Measurements from ENCODE around the gene PRKCZ.

The PRKCZ gene

DNA sequence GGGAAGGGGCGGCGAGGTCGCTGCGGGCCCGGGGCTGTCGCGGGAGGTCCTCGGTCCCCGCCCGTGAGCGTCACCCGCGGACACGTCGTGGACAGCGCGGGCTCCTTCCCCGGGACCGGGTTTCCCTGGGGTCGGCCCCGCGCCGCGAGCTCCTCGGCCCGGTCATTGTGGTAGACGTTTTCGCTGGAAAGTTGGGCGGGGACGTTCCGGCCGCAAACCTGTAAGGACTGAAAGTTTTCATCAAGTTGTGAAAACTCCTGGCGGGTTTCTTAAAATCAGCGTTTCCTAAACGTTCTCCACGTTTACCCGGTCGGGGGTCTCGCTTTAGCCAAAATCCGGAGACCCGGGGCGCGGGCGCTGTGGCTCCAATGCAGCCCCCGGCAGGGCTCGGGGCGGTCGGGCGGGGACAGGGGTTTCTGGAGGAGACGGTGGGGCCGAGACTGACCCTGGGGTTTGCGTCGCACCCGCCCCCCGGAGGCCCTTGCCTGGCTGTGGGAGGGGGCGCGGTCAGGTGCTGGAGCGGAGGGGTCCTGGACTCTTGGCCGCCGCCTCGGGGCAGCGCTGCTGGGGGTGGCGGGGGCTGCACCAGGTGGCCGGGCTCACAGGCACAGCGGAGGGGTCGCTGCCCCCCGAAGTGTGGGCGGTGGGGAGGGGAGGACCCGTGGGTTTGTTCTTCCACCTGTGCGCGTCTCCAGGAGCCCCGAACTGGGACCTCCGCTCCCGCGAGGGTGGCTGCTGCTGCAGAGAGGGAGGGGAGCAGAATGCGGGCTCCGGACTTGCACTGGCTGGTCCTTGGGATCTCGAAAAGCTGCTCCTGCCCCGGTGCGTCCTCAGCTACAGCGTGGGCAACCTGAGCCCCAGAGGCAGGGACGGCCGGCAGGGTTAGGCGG is 827 bp downstream of the PRKCZ start:
- DNase-seq (ENCODE audit: low read depth) = no peak

DNA sequence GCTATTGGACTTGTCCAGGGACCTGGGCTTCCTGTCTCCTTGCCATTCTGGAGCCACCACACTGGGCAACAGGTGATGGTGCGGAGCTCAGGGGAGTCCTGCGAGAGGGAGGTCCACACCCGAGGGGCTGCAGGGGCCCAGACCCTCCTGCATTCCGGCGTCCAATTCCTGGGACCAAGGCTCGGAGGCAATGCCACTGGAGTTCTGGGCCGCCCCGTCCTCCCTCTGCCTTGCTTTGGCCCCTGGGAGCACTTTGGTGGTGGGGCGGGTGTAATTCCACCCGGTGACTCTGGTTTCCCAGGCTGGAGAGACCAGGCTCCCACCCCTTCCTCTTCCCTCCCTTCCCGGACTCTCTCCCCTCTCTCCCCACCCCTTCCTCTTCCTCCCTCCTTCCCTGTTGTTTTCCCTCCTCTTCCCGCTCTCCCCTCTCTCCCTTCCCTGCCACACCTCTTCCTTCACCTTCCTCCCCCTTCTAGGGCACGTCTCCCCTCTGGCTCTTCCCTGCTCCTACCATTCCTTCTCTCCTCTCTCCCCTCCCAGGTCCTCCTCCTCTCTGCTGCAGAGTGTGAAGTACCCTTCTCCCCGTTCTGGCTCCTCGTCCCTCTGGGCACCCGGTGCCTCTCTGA is 2.0 kb downstream of the PRKCZ start:
- TF ChIP-seq, protein P1, sequence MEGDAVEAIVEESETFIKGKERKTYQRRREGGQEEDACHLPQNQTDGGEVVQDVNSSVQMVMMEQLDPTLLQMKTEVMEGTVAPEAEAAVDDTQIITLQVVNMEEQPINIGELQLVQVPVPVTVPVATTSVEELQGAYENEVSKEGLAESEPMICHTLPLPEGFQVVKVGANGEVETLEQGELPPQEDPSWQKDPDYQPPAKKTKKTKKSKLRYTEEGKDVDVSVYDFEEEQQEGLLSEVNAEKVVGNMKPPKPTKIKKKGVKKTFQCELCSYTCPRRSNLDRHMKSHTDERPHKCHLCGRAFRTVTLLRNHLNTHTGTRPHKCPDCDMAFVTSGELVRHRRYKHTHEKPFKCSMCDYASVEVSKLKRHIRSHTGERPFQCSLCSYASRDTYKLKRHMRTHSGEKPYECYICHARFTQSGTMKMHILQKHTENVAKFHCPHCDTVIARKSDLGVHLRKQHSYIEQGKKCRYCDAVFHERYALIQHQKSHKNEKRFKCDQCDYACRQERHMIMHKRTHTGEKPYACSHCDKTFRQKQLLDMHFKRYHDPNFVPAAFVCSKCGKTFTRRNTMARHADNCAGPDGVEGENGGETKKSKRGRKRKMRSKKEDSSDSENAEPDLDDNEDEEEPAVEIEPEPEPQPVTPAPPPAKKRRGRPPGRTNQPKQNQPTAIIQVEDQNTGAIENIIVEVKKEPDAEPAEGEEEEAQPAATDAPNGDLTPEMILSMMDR (IDR thresholded peaks at IDR 0.05; ENCODE audit: low read length, missing control alignments) = no peak
- H3K4me3 ChIP-seq (replicated peaks; ENCODE audit: low read depth, low read length) = no peak overlapping the region

More for the DNA sequence above, 827 bp downstream of the PRKCZ start:
- no peak overlapping the region for H3K4me3 ChIP-seq (replicated peaks; ENCODE audit: low read depth, low read length)
- TF ChIP-seq, protein P1 (IDR thresholded peaks at IDR 0.05; ENCODE audit: low read length, missing control alignments) = no peak

DNA sequence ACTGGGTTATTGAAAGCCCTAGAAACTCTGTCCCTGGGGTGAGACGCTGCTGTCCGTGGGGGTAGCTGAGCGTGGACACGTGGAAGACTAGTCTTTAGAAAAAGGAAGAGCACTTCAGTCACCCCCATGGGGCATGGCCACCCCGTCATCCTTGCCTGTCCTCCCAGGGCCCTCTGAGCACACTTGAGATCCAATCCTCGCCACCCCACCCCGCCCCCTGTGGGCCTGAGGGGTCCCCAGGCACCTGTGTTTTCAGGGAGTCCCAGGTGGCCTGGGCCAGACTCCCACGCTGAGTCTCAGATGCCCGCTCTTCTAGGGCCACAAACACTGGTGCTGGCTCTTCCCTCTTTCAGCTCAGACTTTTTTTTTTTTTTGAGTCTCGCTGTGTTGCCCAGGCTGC is 2.5 kb downstream of the PRKCZ start:
- no peak overlapping the region for H3K4me3 ChIP-seq (replicated peaks; ENCODE audit: low read depth, low read length)
- TF ChIP-seq, protein P1 (IDR thresholded peaks at IDR 0.05; ENCODE audit: low read length, missing control alignments) = no peak
- DNase-seq (ENCODE audit: low read depth) = no peak

More for the DNA sequence above, 2.0 kb downstream of the PRKCZ start:
- no peak for DNase-seq (ENCODE audit: low read depth)

DNA sequence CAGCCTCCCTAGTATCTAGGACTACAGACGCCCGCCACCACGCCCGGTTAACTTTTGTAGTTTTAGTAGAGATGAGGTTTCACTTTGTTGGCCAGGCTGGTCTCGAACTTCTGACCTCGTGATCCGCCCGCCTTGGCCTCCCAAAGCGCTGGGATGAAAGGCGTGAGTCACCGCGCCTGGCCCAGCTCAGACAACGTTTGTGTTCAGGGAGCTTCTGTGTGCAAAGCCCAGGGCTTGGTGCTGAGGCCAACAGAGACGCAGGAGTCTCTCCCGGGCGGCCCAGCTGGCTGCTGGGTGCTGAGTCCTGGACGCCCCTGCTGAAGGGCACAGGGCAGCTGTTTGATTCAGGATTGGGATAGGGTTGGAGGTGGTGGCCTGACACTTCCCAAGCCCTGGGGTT is 3.0 kb downstream of the PRKCZ start:
- no peak for DNase-seq (ENCODE audit: low read depth)
- TF ChIP-seq, protein P1 (IDR thresholded peaks at IDR 0.05; ENCODE audit: low read length, missing control alignments) = no peak
- H3K4me3 ChIP-seq (replicated peaks; ENCODE audit: low read depth, low read length) = no peak overlapping the region

DNA sequence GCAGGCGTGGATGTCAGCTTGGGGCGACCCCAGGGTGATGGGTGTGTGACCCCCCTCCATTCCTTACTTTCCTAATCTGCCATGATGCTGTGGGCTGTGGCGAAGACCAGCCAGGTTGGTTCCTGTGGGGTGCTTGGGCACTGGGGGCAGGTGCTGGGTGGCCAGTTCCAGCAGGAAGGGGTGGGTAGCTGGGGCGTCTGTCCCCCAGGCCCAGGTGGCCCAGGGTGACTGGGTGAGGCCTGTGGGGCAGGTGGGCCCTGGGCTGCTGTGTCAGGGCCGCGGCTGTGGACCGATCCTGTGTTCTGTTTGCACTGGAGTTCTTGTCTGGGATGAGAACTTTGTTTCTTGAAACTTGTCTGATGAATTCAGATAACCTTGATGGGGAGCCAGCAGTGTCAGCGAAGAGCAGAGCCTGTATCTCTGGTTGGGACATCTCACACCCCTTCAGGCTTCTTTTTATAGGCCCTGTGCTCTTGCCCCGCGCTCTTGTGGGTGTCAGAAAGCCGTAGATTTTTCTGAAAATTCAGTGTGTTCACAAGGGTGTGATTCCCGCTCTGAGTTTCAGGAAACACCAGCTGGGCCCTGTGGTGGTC is 3.7 kb downstream of the PRKCZ start:
- DNase-seq (ENCODE audit: low read depth) = no peak
- TF ChIP-seq, protein P1 (IDR thresholded peaks at IDR 0.05; ENCODE audit: low read length, missing control alignments) = no peak
- no peak overlapping the region for H3K4me3 ChIP-seq (replicated peaks; ENCODE audit: low read depth, low read length)

DNA sequence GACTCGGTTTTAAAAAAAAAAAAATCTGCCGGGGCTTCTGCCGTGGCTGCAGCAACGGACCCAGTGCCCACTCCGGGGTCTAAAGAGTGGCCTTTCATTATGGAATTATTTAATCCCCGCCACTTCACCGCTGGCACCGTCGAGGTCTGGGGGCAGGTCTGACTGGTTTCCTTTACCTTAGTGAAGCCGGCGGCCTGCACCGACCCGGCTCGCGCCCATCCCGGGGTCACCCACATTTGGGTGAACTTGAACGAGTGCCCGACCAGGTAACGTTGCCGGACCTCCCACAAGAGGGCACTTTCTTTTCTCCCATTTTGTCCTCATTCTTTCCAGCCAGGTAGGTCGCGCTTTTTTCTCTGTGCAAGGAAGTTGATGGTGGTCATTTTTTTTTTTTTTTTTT is 4.3 kb downstream of the PRKCZ start:
- DNase-seq (ENCODE audit: low read depth) = no peak
- TF ChIP-seq, protein P1 (IDR thresholded peaks at IDR 0.05; ENCODE audit: low read length, missing control alignments) = no peak
- no peak overlapping the region for H3K4me3 ChIP-seq (replicated peaks; ENCODE audit: low read depth, low read length)
